Germinal center (tissue), 1 donor: Measurements from ENCODE around the gene NAA10.

Source experiments
- DNase-seq: peaks from one replicate; pipeline ENCODE4 v3.0.0; 2012; ENCODE audit warnings: mixed read lengths, low spot score

NAA10 gene

GRCh38 chrX:153884590-153884989 is 50.2 kb downstream of the NAA10 start:
- DNase-seq: no peak

- no peak for DNase-seq
Measured at GRCh38 chrX:153884136-153884535, 50.7 kb downstream of the NAA10 start.

GRCh38 chrX:153883163-153883843 is 51.5 kb downstream of the NAA10 start:
- DNase-seq: no peak

GRCh38 chrX:153882557-153882956 is 52.3 kb downstream of the NAA10 start:
- DNase-seq: no peak

GRCh38 chrX:153882086-153882498 is 52.7 kb downstream of the NAA10 start:
- no peak for DNase-seq

GRCh38 chrX:153881281-153881680 is 53.6 kb downstream of the NAA10 start:
- no peak for DNase-seq

- no peak for DNase-seq
Measured at GRCh38 chrX:153880440-153880815, 54.4 kb downstream of the NAA10 start.

- no peak for DNase-seq
Measured at GRCh38 chrX:153879741-153880439, 54.9 kb downstream of the NAA10 start.
